ENCODE data around the gene DERL3.

- peak in 3 of 4 experiments; percentile 97 to 99 (median 98) for TF ChIP-seq CTCF (IDR thresholded peaks at IDR 0.05)
- TF ChIP-seq POLR2A (IDR thresholded peaks at IDR 0.05): no peak
- TF ChIP-seq EP300 (IDR thresholded peaks at IDR 0.05): no peak
- no peak for TF ChIP-seq POLR2AphosphoS5 (IDR thresholded peaks at IDR 0.05)
Measured at GRCh38 chr22:23849009-23850006, 10.5 kb upstream of the DERL3 start.

All from gastroesophageal sphincter (tissue), 3 donors.